ENCODE results near the gene DGKA.
A peak's percentile ranks its signal among the peaks of the same experiment; 100 is the strongest.

DGKA gene

DNA sequence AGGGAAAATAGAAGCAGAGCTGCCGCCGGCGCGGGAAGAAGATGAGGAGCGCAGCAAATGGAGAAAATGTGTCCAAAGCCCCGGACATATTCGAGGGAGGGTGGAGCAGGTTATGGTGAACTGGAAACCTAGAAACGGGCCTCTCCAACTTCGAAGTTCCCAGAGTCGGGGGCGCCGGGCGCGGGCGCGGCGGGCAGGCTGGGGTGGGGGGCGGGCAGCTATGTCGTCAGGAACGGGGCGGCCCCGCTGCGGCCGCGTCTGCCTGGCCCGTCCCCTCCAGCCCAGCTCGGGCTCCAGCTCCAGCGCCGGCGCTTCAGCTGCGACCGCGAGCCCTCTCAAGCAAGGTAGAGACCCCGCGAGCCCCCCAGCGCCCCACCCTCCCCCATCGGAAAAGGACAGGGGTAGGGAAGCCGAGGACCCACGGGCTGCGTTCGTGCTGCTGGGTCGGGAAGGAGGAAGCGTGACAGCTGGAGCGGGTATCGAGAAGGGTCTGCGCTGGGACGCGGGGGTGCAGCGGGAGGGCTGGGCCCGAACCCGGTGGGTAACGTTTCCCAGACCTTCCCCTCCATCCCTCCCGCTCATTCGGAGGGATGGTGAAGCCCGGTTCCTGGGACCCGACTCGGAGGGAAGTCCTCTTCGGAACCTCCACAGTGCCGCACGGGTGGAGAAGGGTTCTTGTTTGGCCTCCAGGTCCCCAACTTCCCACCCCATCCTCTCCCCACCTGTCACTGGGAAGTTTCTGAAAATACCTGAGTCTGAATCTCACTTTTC is 1.0 kb downstream of the DGKA start:
- DNase-seq = peak in 1 of 2 experiments; percentile 49

DNA sequence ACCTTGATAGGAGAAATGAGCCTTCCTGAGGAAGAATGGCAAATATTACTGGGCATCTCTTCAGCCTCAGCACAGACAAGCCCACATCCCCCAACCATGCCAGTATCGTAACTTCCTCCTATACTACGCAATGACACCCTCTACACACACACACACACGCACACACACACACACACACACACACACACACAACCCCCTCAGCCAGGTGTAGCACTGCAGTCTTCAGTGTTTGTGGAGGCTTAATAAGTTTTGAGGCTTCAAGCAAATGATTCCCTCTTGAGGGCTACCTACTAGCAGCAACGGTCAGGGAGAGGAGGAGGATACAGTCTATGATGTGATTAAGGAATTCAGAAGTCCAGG is 1.6 kb downstream of the DGKA start:
- DNase-seq = peak in 1 of 2 experiments; percentile 21

DNA sequence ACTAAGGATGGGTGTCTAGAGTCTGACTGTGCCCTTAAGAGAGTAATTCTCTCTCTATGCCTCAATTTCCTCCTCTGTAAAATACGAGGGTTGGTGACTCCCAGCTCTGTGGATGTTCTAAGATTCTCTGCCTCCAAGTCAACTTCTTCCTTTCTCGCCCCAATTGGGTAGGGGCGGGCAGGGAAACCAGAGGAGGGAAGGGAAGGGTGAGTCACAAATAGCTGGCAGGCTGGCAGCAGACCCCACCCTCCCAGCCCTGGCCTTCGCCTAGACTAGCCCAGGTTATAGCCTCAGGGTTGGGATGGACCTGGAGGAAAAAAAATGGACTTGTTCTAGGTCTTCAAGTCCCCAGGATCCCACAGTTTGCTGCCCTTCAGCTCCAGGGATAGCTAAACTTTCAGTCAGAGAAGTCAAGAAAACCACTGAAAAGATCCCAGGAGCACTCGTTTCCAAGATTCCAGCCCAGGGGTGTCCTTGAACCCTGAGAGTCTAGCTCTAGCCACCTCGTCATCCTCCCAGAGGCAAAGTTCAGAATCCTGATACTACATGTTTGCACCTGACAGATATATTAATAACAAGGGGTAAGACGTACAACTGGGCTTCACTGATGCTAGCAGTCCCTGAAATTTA is 2.3 kb downstream of the DGKA start:
- DNase-seq = no peak

DNA sequence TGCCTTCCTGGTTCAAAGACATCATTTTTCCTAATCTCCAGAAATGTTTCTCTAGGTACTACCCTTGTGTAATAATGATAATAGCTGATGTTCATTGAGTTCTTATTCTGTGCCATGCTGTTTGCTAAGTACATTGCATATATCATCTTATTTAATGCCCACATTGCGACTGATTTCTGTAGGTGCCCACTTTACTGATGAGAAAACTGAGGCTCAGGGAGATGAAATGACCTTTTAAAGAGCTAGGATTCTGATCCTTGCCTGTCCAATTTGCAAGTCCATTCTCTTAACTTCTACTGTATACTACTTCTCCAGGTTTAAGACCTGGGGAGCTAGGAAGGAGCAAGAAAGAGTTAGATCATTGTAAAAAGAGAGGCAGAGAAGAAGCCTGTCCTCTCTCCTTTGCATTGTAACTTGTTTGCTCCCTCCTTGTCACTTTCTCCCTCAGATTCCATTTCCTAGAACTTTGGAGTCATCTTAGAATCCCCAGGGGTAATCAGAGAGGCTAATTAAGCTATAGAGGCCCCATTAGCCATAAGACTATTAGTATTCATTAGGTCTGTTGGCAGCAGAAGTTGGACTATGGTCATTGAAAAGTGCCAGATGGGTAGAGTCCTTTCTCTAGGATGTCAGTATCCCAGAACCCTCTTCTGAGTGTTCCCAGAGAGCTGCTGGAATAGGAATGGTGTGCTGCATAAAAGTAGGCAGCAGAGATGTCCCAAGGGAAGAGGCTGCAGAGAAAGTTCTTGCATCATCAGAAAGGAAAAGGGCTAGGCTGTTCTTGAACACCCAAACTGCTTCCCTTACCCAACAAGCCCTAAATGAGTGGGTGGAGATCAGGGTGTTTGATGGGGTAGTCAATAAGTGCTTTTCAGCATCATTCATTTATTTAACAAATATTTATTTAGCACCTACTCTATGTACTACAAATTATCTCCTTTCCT is 3.1 kb downstream of the DGKA start:
- DNase-seq = no peak

DNA sequence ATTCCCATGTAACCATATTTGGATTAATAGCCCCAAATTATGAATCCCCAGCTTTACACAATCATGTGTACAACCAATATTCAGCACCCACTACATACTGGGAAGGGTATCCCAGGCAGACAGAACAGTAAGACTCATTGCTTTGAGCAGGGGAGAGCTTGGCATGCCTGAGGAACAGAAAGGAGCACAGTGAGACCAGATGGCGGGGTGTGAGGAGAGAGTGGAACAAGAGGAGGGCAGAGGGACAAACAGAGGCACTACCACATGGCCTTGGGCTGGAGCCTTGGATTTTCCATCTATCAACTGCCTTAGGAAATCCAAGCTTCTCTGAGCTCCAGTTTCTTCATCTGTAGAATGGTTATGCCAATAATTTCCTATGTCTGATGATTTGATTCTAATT is 3.8 kb downstream of the DGKA start:
- DNase-seq = no peak

DNA sequence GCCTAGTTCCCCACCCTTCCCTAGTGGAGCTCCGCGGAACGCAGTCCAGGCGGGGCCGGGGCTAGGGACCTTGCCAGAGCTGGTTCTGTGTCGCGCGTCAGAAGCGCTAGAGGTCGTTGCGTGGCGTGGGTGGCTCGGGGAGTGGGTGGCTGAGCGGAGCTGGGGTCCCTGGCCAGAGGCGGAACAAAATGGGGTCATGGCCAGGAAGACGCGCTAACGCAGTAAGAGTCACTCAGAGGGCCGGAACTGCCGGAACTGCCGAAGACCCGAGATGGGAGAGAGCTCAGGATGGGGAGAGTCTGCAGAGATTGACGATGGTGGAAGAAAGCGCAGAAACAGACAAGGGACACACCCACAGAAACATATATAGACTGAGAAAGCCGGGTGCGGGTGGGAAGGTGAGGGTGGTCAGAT is 4.8 kb downstream of the DGKA start:
- DNase-seq = no peak

DNA sequence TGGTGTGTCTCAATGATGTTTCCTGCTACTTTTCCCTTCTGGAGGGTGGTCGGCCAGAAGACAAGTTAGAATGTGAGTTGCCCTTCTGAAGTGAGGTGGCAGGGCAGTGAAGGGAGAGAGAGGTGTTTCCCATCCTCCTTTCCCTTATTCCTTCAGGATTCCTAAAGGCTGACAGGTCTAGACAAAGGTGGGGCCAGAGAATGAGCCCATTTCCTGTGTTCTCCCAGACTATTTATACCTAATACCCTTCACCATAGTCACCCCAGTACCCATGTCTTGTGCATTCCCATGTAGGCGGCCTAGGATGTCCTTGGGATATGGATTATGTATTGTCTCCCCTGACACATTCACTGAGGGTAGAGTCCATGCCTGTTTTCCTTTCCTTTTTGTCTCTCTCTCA is 7.0 kb downstream of the DGKA start:
- no peak for DNase-seq

DNA sequence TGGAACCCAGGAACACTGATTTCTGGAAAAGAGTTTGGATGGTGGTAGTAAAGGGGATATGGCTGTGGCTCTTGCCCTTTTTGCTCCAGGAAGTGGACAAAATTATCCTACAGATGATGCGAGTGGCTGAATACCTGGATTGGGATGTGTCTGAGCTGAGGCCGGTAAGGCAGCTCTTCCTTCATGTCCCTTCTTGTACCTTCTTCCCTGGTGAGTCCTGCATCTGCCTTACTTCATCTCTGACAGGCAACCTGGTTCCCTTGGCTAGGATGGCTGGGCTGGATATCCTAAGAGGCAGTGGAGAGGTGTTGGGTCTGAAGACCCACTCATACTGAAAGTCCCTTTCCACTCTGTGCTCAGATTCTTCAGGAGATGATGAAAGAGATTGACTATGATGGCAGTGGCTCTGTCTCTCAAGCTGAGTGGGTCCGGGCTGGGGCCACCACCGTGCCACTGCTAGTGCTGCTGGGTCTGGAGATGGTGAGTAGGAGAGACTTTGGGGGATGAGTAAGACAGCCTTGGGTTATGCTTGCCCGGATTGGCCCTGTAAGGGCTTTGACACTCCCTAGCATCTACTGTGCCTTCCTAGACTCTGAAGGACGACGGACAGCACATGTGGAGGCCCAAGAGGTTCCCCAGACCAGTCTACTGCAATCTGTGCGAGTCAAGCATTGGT is 8.0 kb downstream of the DGKA start:
- no peak for DNase-seq

DNA sequence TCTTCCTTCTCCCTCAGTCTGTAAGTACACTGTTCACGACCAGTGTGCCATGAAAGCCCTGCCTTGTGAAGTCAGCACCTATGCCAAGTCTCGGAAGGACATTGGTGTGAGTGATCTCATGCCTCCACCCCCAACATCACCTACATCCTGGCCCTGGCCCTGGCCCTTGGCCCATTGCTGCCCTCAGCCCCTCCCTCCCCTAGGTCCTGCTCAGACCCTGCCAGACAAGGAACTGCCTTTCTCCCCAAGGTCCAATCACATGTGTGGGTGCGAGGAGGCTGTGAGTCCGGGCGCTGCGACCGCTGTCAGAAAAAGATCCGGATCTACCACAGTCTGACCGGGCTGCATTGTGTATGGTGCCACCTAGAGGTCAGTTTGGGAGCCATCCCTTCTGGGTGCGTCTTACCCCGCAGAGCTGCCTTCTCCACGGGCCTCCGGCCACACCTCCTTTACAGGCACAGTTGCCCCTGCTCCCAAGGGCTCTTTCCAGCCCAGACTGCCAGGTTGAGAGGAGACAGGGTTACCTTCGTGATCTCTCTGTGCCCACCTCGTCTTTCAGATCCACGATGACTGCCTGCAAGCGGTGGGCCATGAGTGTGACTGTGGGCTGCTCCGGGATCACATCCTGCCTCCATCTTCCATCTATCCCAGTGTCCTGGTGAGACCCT is 9.2 kb downstream of the DGKA start:
- peak; percentile 67 to 91 for DNase-seq

DNA sequence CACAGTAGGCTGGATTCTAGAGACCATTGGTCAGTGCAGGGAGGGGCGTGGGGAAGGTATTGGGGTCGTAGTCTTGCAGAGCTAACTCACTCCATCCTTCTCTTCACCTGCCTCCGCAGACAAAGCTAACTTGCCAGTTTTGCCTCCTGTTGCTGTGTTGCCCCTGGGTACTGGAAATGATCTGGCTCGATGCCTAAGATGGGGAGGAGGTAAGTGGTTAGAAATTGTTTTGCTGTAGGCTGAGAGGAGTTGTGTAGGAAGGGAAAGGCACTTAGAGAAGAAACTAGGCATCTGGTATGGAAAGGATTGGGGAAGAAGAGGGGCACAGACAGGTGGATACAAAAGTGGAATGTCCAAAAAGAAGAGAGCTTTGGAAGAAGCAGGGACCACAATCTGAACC is 11.1 kb downstream of the DGKA start:
- no peak for DNase-seq

DNA sequence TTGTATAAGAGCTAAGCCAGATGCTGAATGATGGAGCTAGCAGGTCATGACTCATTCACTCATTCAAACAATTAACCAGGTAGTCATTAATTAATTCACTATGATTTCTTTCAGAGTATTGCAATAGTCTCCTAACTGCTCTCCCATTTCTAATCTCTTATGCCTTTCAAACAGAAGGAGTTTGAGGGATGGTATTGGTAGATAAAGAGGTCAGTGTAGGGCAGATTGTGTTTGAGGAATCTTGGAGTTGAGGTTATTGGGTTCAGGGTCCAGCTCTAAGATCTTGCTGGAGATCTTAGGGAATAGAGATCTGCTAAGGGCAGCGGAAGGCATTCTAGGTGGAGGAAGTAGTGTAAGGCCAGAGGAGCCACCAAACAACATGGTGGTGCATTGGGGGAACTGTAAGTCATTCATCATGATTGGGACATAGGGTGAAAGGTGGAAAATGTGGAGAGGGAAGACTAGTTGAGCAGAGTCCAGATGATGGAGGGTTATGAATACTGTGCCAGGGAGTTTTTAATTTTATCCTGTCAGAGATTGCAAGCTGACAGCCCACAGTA is 11.7 kb downstream of the DGKA start:
- DNase-seq = no peak

DNA sequence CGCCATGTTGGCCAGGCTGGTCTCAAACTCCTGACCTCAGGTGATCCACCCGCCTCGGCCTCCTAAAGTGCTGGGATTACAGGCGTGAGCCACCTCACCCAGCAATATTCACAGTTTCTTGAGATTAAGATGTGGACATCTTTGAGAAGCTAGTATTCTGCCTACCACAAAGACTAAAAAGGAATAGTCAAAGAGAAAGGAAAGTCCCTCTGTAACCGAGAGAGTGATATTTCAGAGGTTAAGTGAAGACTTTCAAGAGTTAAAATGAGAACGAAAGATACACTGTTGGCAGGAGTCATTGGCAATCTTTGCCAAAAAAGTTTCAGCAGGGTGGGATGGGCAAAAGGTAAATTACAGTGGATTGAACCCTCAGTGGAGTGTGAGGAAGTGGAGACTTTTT is 15.6 kb downstream of the DGKA start:
- no peak for DNase-seq

DNA sequence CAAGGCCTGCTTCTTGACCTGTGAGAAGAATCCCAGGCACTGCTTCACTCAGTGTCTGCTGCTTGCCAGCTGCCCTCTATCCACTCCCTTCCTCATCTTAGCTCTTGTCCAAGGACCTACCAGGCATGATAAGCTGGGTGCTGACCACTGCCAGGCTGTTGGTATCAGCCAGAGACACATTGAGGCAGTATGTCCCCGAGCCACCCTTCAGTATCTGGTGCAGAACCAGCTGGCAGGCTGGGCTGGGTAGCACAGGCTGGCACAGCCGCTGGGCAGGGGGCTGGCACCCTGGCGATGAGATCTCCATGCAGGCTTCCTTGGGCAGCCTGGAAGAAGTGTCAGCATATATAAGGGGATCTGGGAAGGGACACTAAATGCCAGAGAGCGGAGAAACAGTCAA is 24.4 kb downstream of the DGKA start:
- DNase-seq = no peak

DNA sequence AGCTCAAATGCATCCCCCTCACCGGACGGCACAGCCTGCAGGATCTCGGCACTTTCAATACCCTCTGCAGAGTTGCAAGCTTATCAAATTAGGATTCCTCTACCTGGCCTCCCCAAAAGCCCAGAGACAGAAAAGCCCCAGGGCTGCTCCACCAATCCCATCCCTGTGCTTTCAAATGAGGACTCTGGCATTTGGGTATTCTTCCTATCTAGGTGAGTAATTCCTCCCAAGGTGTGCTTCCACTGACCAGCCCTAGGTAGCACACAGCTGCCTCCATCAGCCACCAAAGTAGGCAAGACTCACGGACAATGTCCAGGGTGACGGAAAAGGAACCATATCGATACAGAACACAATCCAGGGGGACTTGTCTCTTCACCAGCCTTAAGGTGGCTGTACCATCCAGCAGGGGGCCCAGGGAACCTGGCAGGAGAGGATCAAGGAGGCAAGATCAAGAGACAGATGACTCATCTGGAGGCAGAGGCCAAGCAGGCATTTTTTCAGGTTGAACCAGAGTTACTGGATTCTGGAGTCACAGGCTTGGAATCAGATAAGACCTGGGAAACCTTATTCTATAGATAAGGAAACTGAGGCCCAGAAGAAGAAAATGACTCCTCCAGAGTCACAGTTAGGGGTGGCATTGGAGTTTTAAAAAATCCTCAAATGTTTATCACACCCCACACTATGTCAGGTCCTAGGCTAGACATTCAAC is 25.0 kb downstream of the DGKA start:
- DNase-seq = peak in 1 of 2 experiments; percentile 14

DNA sequence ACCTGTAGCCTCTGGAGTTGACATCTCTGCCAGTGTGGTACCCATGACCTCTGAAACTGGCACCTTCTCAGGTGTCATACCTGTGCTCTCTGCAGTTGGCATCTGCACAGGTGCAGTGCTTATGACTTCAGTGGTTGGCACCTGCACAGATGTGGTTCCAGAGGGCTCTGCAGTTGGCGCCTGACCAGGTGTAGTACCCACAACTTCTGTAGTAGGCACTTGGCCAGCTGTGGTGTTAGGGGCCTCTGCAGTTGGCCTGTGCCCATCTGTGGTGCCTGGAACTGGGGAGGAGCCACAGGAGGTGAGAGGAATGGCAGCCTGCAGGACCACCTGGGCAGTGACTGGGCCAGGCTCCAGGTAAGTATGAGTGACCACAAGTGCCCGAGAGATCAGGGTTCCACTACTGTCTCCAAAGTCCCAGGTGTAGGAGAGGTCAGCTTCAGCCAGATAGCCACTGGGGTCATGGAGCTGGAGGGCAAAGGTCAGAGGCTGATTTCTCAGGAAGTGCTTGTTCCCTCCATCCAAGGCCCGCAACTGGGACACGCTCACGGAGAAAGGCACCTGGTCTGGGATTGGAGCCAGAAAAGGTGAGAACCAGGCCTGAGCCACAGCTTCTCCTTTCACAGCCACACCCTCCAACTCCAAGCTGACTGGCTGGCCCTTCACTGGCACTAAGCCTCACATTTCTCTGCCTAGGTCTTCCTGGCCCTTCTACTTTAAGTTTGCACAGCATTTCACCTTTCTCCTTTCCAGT is 26.3 kb downstream of the DGKA start:
- no peak for DNase-seq

DNA sequence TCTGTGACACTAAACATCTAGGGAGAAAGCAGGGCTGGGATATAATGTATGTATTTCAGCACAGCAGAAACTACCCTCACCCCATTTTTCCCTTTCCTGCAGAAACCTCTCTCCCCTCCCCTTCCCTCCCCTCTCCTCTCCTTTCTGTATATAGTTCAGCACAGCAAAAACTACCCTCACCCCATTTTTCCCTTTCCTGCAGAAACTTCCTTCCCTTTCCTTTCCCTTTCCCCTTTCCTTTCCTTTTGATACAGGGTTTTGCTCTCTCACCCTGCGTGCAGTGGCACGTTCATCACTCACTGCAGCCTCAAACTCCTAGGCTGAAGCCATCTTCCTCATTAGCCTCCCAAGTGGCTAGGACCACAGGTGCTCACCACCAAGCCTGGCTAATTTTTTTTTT is 32.8 kb downstream of the DGKA start:
- no peak for DNase-seq

DNA sequence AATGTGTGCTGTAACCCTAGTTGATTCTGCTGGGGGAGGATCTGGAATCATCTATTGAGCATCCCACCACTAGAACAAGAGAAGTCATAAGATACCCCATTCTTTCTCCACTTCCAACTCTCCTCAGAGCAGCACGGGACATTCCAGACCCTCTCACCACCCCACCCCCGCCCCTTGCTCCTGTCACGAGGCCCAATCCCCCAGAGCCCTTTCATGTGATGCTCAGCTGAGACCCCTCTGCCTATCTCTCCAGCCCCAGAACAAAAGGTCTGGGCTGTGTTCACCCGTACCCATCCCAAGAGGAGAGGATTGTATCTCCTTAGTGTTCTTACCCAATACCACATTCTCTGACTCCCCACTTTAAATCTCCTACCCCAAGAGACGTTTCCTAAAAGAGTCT is 34.3 kb downstream of the DGKA start:
- no peak for DNase-seq

DNA sequence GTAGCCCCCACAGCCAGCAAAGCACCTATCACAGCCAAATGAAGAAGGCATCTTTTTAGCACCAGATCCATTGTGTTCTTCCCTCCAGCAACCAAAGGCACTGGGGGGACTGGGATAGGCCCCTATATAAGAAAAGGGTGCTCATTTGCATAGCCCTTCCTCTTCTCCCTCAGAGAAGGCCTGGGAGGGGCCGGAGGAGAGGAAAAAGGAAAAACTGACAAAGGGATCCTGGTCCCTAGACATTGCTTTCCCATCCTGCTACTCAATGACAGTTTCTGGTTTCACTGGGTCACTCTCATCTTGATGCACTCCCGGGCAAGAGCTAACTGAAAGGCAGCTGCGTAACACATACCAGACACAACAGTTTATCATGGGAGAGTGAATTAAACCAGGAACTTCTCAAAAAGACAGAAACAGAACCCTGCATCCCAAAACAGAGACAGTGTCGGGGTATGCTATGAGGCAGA is 35.0 kb downstream of the DGKA start, which contains the start of gene PMEL:
Gene PMEL (minus strand): TSS at position 102 of the 467 bp plus-strand sequence. CDS start 31 bp downstream, at position 71.
- DNase-seq = peak in 1 of 2 experiments; percentile 40

DNA sequence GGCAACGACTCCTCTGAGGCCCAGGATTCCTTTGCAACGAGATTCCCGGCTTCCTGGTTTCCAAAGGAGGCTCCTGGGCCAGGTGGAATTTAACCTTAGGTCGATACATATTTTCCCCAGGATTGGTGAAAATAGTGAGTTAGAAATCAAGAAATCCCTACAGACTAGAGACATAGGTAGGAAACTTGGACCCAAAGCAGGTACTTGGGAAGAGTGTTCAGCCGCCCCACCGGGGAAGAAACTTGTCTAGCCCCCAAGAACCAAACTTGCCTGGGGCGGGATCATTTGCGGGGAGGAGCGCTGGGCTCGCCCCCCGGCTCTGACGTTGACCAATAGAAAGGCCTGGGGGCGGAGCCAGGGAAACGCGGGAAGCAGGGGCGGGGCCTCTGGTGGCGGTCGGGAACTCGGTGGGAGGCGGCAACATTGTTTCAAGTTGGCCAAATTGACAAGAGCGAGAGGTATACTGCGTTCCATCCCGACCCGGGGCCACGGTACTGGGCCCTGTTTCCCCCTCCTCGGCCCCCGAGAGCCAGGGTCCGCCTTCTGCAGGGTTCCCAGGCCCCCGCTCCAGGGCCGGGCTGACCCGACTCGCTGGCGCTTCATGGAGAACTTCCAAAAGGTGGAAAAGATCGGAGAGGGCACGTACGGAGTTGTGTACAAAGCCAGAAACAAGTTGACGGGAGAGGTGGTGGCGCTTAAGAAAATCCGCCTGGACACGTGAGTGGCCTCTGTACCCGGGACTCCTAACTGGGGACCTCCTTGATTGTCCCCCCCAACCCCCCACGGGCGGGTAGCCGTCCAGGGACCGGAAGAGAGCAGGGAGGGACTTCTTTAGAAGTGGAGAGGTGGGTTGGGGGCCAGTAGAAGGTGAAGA is 35.7 kb downstream of the DGKA start, which contains the start of gene CDK2:
Gene CDK2 (plus strand): TSS at position 423 of the 874 bp plus-strand sequence. CDS start 179 bp downstream, at position 602.
- peak; percentile 52 to 92 for DNase-seq
